Frontal cortex (tissue), 4 donors: ENCODE data around the gene DVL3. TPM values are rescaled to one million over a fixed set of nuclear protein-coding genes. Genes with fewer than 3 reads are reported as not detected.

Source experiments
- DNase-seq, 2 donors: peaks; one replicate each; pipeline ENCODE4 v3.0.0; 2012; ENCODE audit warnings: low spot score in 2 of 2
- FAIRE-seq: peaks from 2 replicates; lab custom pipeline; 2012; peaks lifted over from hg19 to GRCh38; lab: Jason Lieb, UNC
- total RNA-seq: library from RNA; depleted of rRNA; stranded (reverse); fragments of >200 nt; gene quantifications from one replicate; pipeline ENCODE4 v1.2.3, GENCODE V29; 2014
- donor health status: control.
- donor health status: control.
- donor health status: control.

The DVL3 gene
- total RNA-seq, 1 donor from 2014 or later = 34.6 TPM

DNA sequence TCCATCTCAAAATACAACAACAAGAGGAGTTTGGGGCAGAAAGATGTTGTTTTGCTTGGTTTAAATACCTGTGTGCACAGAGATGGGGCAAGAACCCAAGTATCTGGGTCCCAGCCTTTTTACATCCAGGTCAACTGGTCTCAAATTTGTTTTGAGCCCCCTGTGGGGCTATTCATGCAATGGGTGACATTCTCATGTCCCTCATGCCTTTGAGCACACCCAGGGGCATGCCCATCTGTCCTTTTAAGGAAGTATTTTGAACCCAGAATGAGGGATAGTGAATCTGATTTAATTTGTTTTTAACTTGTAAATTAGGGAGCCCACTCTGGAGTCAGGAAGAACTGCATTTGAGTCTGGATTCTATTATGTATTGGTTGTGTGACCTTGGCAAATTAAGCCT lies 45.6 kb downstream of the DVL3 start:
- FAIRE-seq = no peak
- no peak for DNase-seq

DNA sequence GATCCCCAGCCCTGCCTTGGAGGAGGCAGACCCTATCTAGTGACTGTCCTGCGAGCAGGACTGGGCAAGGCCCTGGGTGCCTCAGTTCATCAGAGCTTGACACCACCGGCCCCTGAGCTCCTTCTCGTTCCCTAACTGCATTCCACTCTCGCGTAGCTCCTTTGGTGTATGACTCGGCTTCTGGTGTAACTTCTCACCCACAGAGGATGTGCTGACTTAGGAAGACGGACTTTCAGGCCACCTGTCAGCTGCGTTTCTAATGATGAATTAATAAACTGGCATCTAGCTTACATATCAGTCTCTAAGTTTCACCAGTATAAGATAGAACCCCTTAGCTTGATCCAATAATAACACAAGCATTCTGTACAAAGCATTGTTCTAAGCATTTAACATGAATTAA lies 48.3 kb downstream of the DVL3 start:
- DNase-seq (no peak), FAIRE-seq (no peak)

DNA sequence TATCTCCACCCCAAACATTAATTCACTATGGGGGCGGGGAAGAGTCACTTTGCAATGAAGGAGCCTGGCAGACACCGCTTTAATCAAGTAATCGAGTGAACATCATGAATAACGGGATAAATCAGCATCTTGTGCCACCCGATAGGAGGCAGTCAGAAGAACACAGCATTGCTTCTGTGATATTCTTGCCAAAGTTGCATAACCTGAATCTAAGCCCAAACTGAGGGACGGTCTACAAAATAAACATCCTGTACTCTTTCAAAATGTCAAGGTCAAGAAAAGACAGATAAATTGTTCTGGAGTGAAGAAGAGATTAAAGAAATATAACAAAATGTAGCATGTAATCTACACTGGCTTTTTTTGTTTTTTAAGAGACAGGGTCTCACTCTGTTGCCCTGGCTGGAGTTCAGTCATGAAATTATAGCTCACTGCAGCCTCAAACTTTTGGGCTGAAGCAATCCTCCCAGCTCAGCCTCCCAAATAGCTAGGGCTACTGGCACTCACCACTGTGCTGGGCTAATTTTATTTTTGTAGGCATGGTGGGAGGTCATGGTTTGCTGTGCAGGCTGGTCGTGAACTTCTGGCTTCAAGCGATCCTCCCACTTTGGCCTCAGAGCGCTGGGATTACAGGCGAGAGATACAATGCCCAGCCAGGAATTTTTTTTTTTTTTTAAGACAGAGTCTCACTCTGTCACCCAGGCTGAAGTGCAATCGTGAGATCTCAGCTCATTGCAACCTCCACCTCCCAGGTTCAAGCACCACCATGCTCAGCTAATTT lies 54.2 kb downstream of the DVL3 start:
- DNase-seq (no peak), FAIRE-seq (no peak)

DNA sequence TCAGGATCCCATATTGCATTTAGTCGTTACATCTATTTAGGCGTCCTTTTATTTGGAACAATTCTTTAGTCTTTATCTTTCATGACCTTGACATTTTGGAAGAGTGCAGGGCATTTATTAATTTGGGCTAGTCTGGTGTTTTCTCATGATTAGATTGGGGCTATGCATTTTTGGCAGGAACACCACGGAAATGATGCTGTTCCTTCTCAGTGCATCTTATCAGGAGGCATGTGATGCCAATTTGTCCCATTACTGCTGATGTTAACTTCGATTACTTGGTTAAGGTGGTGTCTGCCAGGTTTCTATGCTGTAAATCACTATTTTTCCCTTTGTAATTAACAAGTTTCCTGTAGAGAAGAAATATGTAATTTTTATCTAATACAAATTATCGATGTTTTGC lies 56.1 kb downstream of the DVL3 start:
- DNase-seq (no peak), FAIRE-seq (no peak)

DNA sequence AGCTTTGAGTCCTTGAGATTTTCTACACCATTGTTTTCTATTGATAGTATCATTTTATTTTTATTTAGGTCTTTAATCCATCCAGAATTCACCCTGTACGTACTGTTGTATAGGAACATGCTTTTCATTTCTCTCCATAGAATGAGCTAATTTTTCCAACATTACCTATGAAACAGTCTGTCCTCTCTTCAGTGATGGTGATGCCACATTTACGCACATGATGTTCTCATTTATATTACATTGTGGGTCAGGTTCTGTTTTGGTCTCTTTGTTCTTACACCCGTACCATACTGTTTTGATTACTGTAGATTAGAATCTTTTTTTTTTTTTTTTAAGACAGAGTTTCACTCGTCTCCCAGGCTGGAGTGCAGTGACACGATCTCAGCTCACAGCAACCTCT lies 56.5 kb downstream of the DVL3 start:
- DNase-seq (no peak), FAIRE-seq (no peak)

DNA sequence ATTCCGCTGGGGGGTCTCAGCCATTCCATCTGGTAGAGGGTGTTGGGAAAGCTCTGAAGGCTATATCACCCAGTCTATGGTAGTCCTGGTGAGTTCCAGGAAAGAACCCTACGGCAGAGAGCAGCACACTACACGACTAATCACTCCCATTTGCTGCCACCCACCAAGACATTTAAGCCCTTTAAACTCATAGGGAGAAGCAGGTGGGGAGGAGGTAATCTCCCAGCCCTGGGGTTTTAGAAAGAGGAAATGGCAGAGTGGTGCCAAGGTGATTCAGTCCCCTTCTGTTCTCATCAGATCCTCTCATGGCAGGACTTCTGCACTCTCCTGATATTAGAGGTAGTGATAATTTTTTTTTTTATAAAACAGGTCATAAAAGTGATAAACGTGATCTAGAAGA lies 63.6 kb downstream of the DVL3 start:
- DNase-seq (no peak), FAIRE-seq (no peak)

DNA sequence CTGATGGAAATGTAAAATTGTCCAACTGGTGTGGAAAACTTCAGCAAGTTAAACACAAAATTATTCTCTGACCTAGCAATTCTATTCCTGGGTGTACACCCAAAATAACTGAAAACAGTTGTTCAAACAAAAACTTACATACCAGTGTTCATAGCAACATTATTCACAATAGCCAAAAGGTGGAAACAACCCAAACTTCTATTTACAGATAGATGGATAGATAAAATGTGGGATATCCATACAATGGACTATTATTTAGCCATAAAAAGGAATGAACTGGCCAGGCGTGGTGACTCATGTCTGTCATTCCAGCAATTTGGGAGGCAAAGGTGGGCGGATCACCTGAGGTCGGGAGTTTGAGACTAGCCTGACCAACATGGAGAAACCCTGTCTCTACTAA lies 67.3 kb downstream of the DVL3 start:
- FAIRE-seq (no peak), DNase-seq (no peak)

Other genes starting within 250 kb of the DVL3 start
- 37.9 TPM for gene ABCC5, start 137.5 kb upstream of the DVL3 start, total RNA-seq
- not detected for gene HTR3D, start 123.6 kb upstream of the DVL3 start, total RNA-seq
- gene HTR3C, start 102.3 kb upstream of the DVL3 start, total RNA-seq = not detected
- gene HTR3E, start 58.3 kb upstream of the DVL3 start, total RNA-seq = not detected
- 42.8 TPM for gene EIF2B5, start 20.0 kb upstream of the DVL3 start, total RNA-seq
- gene AP2M1, start 19.5 kb downstream of the DVL3 start, total RNA-seq = 344 TPM
- gene ABCF3, start 30.8 kb downstream of the DVL3 start, total RNA-seq = 47.3 TPM
- gene VWA5B2, start 74.2 kb downstream of the DVL3 start, total RNA-seq = 0.41 TPM
- 11.0 TPM for gene ALG3, start 93.6 kb downstream of the DVL3 start, total RNA-seq
- 0.82 TPM for gene EEF1AKMT4, start 94.3 kb downstream of the DVL3 start, total RNA-seq
- 4.5 TPM for gene CAMK2N2, start 106.2 kb downstream of the DVL3 start, total RNA-seq
- 3.7 TPM for gene ECE2, start 120.6 kb downstream of the DVL3 start, total RNA-seq
- gene PSMD2, start 143.9 kb downstream of the DVL3 start, total RNA-seq = 263 TPM
- gene EIF4G1, start 159.2 kb downstream of the DVL3 start, total RNA-seq = 88.0 TPM
- 60.7 TPM for gene FAM131A, start 182.2 kb downstream of the DVL3 start, total RNA-seq
- gene CLCN2, start 206.2 kb downstream of the DVL3 start, total RNA-seq = 7.3 TPM
- 33.8 TPM for gene POLR2H, start 206.3 kb downstream of the DVL3 start, total RNA-seq
- gene THPO, start 222.8 kb downstream of the DVL3 start, total RNA-seq = 0.41 TPM
- gene CHRD, start 224.7 kb downstream of the DVL3 start, total RNA-seq = 2.0 TPM